Fibroblast of lung (primary cell): ENCODE results near the gene PTOV1.

ENCODE experiments used
- CTCF ChIP-seq, 2 donors: IDR thresholded peaks in 1 of 2; conservative IDR thresholded peaks in 1 of 2; 1 replicate in 1 of 2; 2 replicates in 1 of 2; pipeline ENCODE4 v1.5.1; 2011 to 2012; ENCODE audit warnings: low read length in 2 of 2, control low read depth in 1 of 2, inconsistent platforms in 1 of 2, low read depth in 1 of 2, mild to moderate bottlenecking in 1 of 2
- EZH2 ChIP-seq: IDR thresholded peaks from 2 replicates; pipeline ENCODE4 v1.5.1; 2012; ENCODE audit warnings: low read length, control low read depth, mild to moderate bottlenecking; ENCODE audit errors: missing control alignments

- TF ChIP-seq CTCF (conservative IDR thresholded peaks at IDR 0.05 in 1 of 2, IDR thresholded peaks at IDR 0.05 in 1 of 2; ENCODE audit: low read depth in 1 of 2, low read length in 2 of 2) (no peak), EZH2 (no peak)
Observed at GRCh38 chr19:49907745-49908446, 56.9 kb downstream of the PTOV1 start.
